ENCODE data around the gene DEDD2.

DEDD2 gene

GRCh38 chr19:42152910-42153671 lies 64.4 kb downstream of the DEDD2 start:
- no peak for TF ChIP-seq CTCF (IDR thresholded peaks at IDR 0.05; ENCODE audit: low read depth, low read length, missing control alignments)
- no peak overlapping the region for H3K4me3 ChIP-seq (replicated peaks; ENCODE audit: low read depth, low read length)
- DNase-seq (ENCODE audit: extremely low read depth, low read depth): no peak

- no peak overlapping the region for H3K4me3 ChIP-seq (replicated peaks; ENCODE audit: low read depth, low read length)
- no peak for TF ChIP-seq CTCF (IDR thresholded peaks at IDR 0.05; ENCODE audit: low read depth, low read length, missing control alignments)
- no peak for DNase-seq (ENCODE audit: extremely low read depth, low read depth)
Measured at GRCh38 chr19:42151782-42152684, 65.4 kb downstream of the DEDD2 start.

GRCh38 chr19:42150911-42151361 lies 66.5 kb downstream of the DEDD2 start:
- H3K4me3 ChIP-seq (replicated peaks; ENCODE audit: low read depth, low read length): no peak overlapping the region
- DNase-seq (ENCODE audit: extremely low read depth, low read depth): no peak
- TF ChIP-seq CTCF (IDR thresholded peaks at IDR 0.05; ENCODE audit: low read depth, low read length, missing control alignments): no peak

- no peak for TF ChIP-seq CTCF (IDR thresholded peaks at IDR 0.05; ENCODE audit: low read depth, low read length, missing control alignments)
- no peak for DNase-seq (ENCODE audit: extremely low read depth, low read depth)
- no peak overlapping the region for H3K4me3 ChIP-seq (replicated peaks; ENCODE audit: low read depth, low read length)
Measured at GRCh38 chr19:42150364-42150763, 67.1 kb downstream of the DEDD2 start.

GRCh38 chr19:42149447-42150202 lies 67.9 kb downstream of the DEDD2 start:
- no peak for TF ChIP-seq CTCF (IDR thresholded peaks at IDR 0.05; ENCODE audit: low read depth, low read length, missing control alignments)
- no peak for DNase-seq (ENCODE audit: extremely low read depth, low read depth)
- H3K4me3 ChIP-seq (replicated peaks; ENCODE audit: low read depth, low read length): no peak overlapping the region
